Activated T-cell treated with anti-CD3 and anti-CD28 coated beads, Interleukin-2, amount 50 U/mL, for 24 hours (primary cell): ENCODE measurements around the gene RFX3.

Experiments used
- DNase-seq: peaks from one replicate; pipeline ENCODE4 v3.0.0-alpha.2; 2020
- H3K27ac Mint-ChIP-seq: 2 replicates; pipeline ENCODE4 v1.8.0; 2020; ENCODE audit warnings: mild to moderate bottlenecking, mixed read lengths
- H3K27me3 Mint-ChIP-seq: 2 replicates; pipeline ENCODE4 v1.8.0; 2020; ENCODE audit warnings: mixed read lengths
- H3K36me3 Mint-ChIP-seq: 2 replicates; pipeline ENCODE4 v1.8.0; 2020; ENCODE audit warnings: low read depth, mixed read lengths
- H3K4me1 Mint-ChIP-seq: 2 replicates; pipeline ENCODE4 v1.8.0; 2020; ENCODE audit warnings: low read depth, mixed read lengths
- H3K4me3 Mint-ChIP-seq: 2 replicates; pipeline ENCODE4 v1.8.0; 2020; ENCODE audit warnings: mild to moderate bottlenecking, moderate library complexity, mixed read lengths
- H3K9me3 Mint-ChIP-seq: 2 replicates; pipeline ENCODE4 v1.8.0; 2020; ENCODE audit warnings: mixed read lengths

Gene RFX3

DNA sequence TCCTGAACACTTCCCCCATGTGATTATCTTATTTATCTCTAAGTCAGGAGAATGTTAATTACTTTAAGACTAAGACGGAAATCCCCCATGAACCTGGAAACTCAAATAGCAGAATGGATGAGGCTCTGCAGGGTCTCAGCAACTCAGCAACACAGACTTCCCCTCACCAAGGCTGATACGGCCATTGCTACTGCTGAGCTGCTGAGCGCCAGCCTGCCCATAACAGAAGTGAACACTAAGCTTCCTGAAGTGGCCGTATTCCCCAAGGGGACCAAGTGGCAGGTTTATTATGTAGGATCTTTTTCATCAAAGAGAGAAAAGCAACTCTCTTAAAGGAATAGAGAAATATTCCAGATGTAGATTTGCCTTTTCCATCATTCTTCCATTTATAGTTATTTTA lies 311.1 kb downstream of the RFX3 start:
- Mint-ChIP-seq H3K4me1 (no peaks in the 10 kb centered on the region), H3K27ac (no peak overlapping the region), H3K27me3 (peaks cover 6% of the 10 kb centered on the region), H3K4me3 (no peak overlapping the region), H3K36me3 (no peaks in the 10 kb centered on the region), H3K9me3 (no peaks in the 10 kb centered on the region)
- DNase-seq, result no peak

DNA sequence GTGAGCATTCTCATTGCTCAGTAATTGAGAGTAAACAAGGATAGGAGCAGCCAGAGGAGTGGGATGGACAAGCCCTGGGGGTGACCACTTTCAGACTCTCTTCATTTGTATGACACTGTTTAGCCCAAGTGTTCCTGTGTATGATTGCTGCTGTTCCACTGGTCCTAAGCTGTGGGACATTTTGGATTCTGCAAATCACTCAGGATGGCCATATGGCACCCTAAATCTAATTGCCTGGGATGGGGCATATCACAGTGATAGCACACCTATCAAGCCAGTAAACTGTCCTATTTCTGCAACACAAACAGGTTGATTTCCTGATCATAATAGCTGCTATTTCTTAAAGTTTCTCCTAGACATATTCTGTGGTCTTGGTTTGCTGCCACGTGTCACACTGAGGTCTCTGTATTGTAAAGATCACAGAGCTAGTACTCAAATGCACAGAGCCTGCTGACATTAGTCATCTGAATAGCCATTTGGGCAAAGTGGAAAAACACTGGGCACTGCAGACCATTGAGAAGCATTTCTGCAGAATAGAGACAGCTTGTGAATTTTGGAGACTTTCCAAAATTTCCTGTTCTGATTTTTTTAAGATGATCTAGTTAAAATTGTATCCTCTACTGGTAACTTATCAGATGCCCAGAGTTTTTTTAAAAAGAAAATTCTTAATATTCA lies 320.2 kb downstream of the RFX3 start:
- peaks cover 5% of the 10 kb centered on the region for H3K27me3 Mint-ChIP-seq
- DNase-seq, result no peak
- no peaks in the 10 kb centered on the region for H3K9me3 Mint-ChIP-seq
- H3K36me3 Mint-ChIP-seq, result no peaks in the 10 kb centered on the region
- H3K27ac Mint-ChIP-seq, result no peak overlapping the region
- H3K4me1 Mint-ChIP-seq, result no peaks in the 10 kb centered on the region
- H3K4me3 Mint-ChIP-seq, result no peak overlapping the region

- Mint-ChIP-seq H3K4me1 (no peaks in the 10 kb centered on the region), H3K9me3 (no peaks in the 10 kb centered on the region), H3K27me3 (peaks cover 14% of the 10 kb centered on the region), H3K27ac (no peak overlapping the region), H3K4me3 (no peak overlapping the region), H3K36me3 (no peaks in the 10 kb centered on the region)
- no peak for DNase-seq
These were observed 325.4 kb downstream of the RFX3 start for GRCh38 chr9:3200331-3200774.

GRCh38 chr9:3193791-3194190 lies 332.0 kb downstream of the RFX3 start:
- Mint-ChIP-seq H3K9me3 (no peaks in the 10 kb centered on the region), H3K27ac (no peak overlapping the region), H3K27me3 (peaks cover 4% of the 10 kb centered on the region), H3K36me3 (no peaks in the 10 kb centered on the region), H3K4me3 (no peak overlapping the region), H3K4me1 (no peaks in the 10 kb centered on the region)
- no peak for DNase-seq

DNA sequence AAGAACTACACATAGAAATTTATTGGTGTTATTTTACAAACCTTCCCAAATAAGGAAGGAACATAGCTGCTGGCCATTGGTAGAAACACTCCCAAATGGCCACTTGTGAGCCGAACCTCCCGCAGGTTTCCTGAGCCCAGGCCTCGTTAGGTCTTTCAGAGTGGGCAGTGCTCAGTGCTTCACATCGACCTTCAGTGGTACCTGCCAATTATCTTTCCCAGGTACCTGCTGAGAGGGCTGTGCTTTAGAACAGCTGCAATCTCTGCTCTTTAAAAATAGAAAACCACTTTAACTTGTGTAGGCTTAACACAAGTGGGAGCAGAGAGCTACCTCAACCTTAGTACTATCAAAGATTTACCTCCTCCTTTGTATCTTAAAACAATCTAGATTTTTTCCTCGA lies 334.1 kb downstream of the RFX3 start:
- Mint-ChIP-seq H3K27me3 (peaks cover 12% of the 10 kb centered on the region), H3K4me3 (no peak overlapping the region), H3K36me3 (no peaks in the 10 kb centered on the region), H3K4me1 (no peaks in the 10 kb centered on the region), H3K9me3 (no peaks in the 10 kb centered on the region), H3K27ac (no peak overlapping the region)
- DNase-seq, result no peak

DNA sequence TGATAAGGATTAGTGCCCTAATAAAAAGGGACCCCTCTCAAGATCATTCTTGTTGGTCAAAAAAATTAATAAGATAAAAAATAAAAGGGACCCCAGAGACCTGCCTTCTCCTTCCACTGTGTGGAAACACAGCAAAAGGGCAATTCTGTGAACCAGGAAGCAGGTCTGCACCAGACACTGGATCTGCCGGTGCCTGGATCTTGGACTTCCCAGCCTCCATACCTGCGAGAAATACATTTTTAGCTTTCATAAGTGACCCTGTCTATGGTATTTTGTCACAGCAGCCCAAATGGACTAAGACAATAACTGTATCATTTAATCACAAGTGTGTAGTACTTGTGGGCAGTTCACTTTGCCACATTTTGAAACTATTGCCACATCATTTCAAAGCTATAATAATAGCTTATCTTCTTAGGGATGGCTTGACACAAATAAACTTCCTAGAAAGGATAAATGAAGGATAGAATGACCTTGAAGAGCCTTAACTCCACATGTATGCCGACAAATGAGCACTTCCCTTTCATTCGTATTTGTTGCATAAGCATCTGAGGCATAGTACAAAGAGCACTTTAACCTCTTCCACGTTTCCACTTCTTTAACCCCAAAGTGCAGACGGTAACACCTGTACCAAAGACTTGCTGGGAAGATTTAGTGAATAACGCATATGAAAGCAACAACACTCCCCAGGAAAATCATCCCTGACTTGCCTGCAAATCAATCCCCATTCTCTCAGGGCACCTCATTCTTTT lies 336.5 kb downstream of the RFX3 start:
- Mint-ChIP-seq H3K9me3 (no peaks in the 10 kb centered on the region), H3K27ac (no peak overlapping the region), H3K36me3 (no peaks in the 10 kb centered on the region), H3K4me3 (no peak overlapping the region), H3K4me1 (no peaks in the 10 kb centered on the region), H3K27me3 (peaks cover 28% of the 10 kb centered on the region)
- no peak for DNase-seq

DNA sequence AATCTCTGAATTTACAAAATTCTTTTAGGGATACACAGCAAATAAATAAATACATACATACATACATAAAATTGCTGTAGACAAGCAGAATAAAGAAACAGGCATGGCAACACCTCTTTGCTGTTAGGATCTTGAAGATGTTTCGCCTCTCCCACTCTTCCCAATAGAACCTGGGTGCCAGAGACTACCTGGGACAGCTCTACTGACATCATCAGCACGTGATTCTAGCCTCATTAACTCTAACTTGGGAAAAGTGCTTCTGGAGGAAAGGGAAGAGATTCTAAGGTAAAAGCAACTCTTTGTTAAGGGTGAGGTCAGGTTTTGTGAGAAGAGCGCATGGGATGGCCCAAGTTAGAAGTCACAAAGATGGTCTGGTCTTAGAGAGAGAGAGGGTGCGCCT lies 339.1 kb downstream of the RFX3 start:
- no peaks in the 10 kb centered on the region for H3K9me3 Mint-ChIP-seq
- peaks cover 50% of the 10 kb centered on the region for H3K27me3 Mint-ChIP-seq
- no peak overlapping the region for H3K4me3 Mint-ChIP-seq

GRCh38 chr9:3181049-3181953 lies 344.5 kb downstream of the RFX3 start:
- H3K27me3 Mint-ChIP-seq, result peaks cover 62% of the 10 kb centered on the region
- H3K4me3 Mint-ChIP-seq, result peak overlapping the region; percentile 65
- no peaks in the 10 kb centered on the region for H3K36me3 Mint-ChIP-seq
- no peak overlapping the region for H3K27ac Mint-ChIP-seq
- H3K9me3 Mint-ChIP-seq, result no peaks in the 10 kb centered on the region
- H3K4me1 Mint-ChIP-seq, result peaks cover 9% of the 10 kb centered on the region
- peak; percentile 48 for DNase-seq

More for the DNA sequence above, 339.1 kb downstream of the RFX3 start:
- Mint-ChIP-seq H3K27ac (no peak overlapping the region), H3K4me1 (peaks cover 1% of the 10 kb centered on the region), H3K36me3 (no peaks in the 10 kb centered on the region)
- no peak for DNase-seq

GRCh38 chr9:3180696-3181048 lies 345.1 kb downstream of the RFX3 start:
- Mint-ChIP-seq H3K27ac (no peak overlapping the region), H3K36me3 (no peaks in the 10 kb centered on the region), H3K27me3 (peaks cover 59% of the 10 kb centered on the region), H3K4me3 (peak overlapping the region; percentile 65), H3K4me1 (peaks cover 9% of the 10 kb centered on the region), H3K9me3 (no peaks in the 10 kb centered on the region)
- DNase-seq, result no peak

DNA sequence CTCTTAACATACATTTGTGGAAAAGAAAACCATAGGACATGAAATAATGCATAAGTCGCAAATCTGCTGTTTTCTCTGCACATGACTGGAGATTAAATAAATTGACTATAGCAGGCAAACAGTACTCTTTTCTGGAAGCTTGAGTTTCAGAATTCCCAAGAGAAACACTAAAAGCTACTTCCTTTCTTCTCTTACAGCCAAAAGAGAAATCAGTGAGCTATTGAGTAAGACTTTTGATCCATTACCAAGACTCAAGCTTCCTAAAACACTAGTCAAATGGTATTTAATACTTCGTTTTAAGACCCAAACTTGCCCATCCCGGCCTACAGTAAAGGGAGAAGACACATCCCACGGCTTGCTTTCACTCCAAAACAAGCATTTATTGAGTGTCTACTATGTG lies 346.1 kb downstream of the RFX3 start:
- Mint-ChIP-seq H3K4me1 (peaks cover 9% of the 10 kb centered on the region), H3K9me3 (no peaks in the 10 kb centered on the region), H3K36me3 (no peaks in the 10 kb centered on the region), H3K4me3 (no peak overlapping the region), H3K27me3 (peaks cover 54% of the 10 kb centered on the region), H3K27ac (no peak overlapping the region)
- no peak for DNase-seq

- peaks cover 47% of the 10 kb centered on the region for H3K27me3 Mint-ChIP-seq
- H3K4me3 Mint-ChIP-seq, result no peak overlapping the region
- DNase-seq, result no peak
- H3K27ac Mint-ChIP-seq, result no peak overlapping the region
- peaks cover 9% of the 10 kb centered on the region for H3K4me1 Mint-ChIP-seq
- no peaks in the 10 kb centered on the region for H3K36me3 Mint-ChIP-seq
- no peaks in the 10 kb centered on the region for H3K9me3 Mint-ChIP-seq
These were observed 347.9 kb downstream of the RFX3 start for GRCh38 chr9:3177936-3178335.

DNA sequence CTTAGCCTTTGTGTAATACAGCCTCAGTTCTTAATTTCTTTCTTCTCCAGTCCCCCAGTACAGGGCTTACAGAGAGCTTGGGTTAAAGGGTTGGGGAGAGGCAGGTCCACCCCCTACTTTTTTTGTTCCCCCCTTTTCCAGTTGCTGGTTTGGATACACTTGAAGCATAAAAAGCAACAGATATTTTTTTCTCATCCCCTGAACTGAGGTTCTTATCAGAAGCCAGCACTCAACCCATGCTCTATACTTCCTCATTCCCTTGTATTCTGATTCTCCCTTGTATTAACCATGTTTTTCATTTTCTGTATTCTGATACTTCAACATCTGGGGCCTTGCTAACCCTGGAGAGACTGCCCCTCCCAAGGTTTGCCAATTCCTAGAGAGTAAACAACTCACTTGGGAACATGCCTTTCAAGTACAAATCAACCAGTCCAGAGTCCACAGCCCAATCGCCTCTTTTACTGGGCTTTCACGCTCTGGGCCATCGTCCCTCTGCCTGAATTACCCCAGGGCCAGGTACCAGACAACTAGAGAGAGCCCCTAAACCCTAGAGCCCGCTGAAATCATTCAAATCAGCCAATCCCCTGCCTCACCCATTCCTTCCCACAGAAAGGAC lies 348.5 kb downstream of the RFX3 start:
- Mint-ChIP-seq H3K36me3 (no peaks in the 10 kb centered on the region), H3K9me3 (no peaks in the 10 kb centered on the region), H3K27ac (no peak overlapping the region), H3K27me3 (peaks cover 41% of the 10 kb centered on the region), H3K4me1 (peaks cover 9% of the 10 kb centered on the region), H3K4me3 (no peak overlapping the region)
- DNase-seq, result no peak

GRCh38 chr9:3173374-3173773 lies 352.4 kb downstream of the RFX3 start:
- peaks cover 19% of the 10 kb centered on the region for H3K27me3 Mint-ChIP-seq
- DNase-seq, result no peak
- H3K4me1 Mint-ChIP-seq, result no peaks in the 10 kb centered on the region
- H3K36me3 Mint-ChIP-seq, result no peaks in the 10 kb centered on the region
- H3K9me3 Mint-ChIP-seq, result no peaks in the 10 kb centered on the region
- no peak overlapping the region for H3K4me3 Mint-ChIP-seq
- H3K27ac Mint-ChIP-seq, result no peak overlapping the region

DNA sequence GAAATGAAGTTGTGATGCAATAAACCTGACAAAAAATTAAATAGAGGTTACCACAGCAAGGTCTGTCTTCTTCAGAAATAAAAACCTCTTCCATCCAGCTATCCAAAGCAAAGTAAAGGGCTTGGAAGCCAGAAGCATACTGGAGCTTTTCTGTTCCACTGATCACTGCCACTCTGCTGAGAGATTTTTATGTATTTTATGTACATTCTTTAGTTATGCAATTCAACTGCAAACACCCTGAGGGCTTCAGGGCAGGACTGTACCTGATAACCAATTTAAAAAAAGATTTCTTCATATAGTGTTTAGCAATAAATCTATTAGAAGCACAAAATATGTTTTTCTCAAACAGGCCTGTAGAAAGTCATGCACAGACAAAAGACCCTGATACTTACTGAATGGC lies 355.0 kb downstream of the RFX3 start:
- Mint-ChIP-seq H3K4me1 (no peaks in the 10 kb centered on the region), H3K27me3 (peaks cover 35% of the 10 kb centered on the region), H3K4me3 (no peak overlapping the region), H3K27ac (no peak overlapping the region), H3K9me3 (no peaks in the 10 kb centered on the region), H3K36me3 (no peaks in the 10 kb centered on the region)
- no peak for DNase-seq
